C1 segment of cervical spinal cord (tissue), 14 donors: ENCODE measurements around the gene GRID2IP.
"Not testable (repeated sequence)": the region's sequence is repeated elsewhere in the genome, so short reads cannot be mapped to it uniquely, and the experiment has no call there.

ENCODE experiments used
- DNase-seq, 14 donors: peaks; one replicate each; lab custom pipeline; 2025; lab: John Stamatoyannopoulos, UW

The GRID2IP gene

GRCh38 chr7:6489612-6490011 is 61.6 kb downstream of the GRID2IP start:
- DNase-seq, result no peak

GRCh38 chr7:6487184-6487545 is 64.1 kb downstream of the GRID2IP start:
- DNase-seq, result no peak

- DNase-seq, result no peak
Measured at GRCh38 chr7:6486438-6487183, 64.7 kb downstream of the GRID2IP start.

- no peak for DNase-seq
Measured at GRCh38 chr7:6482743-6483119, 68.5 kb downstream of the GRID2IP start.

GRCh38 chr7:6482307-6482706 is 69.0 kb downstream of the GRID2IP start:
- no peak for DNase-seq

- no peak for DNase-seq
Measured at GRCh38 chr7:6481445-6481844, 69.8 kb downstream of the GRID2IP start.

GRCh38 chr7:6480323-6480660 is 71.0 kb downstream of the GRID2IP start:
- no peak for DNase-seq

GRCh38 chr7:6479067-6479466 is 72.2 kb downstream of the GRID2IP start:
- DNase-seq, result no peak

GRCh38 chr7:6478186-6478585 is 73.1 kb downstream of the GRID2IP start:
- no peak for DNase-seq

- no peak for DNase-seq
Measured at GRCh38 chr7:6477318-6477660, 74.0 kb downstream of the GRID2IP start.

- DNase-seq, result peak in 1 of 14 donors; percentile 1
Measured at GRCh38 chr7:6476596-6477317, 74.5 kb downstream of the GRID2IP start.

- DNase-seq, result no peak
Measured at GRCh38 chr7:6475433-6476186, 75.7 kb downstream of the GRID2IP start.

- DNase-seq, result no peak
Measured at GRCh38 chr7:6465862-6466261, 85.4 kb downstream of the GRID2IP start.

- not testable (repeated sequence) for DNase-seq
Measured at GRCh38 chr7:6463609-6464008, 87.7 kb downstream of the GRID2IP start.

GRCh38 chr7:6461946-6462550 is 89.2 kb downstream of the GRID2IP start:
- DNase-seq, result no peak

GRCh38 chr7:6460990-6461584 is 90.2 kb downstream of the GRID2IP start:
- no peak for DNase-seq

- no peak for DNase-seq
Measured at GRCh38 chr7:6460303-6460702, 91.0 kb downstream of the GRID2IP start.

- not testable (repeated sequence) for DNase-seq
Measured at GRCh38 chr7:6458676-6459075, 92.6 kb downstream of the GRID2IP start.

- DNase-seq, result no peak
Measured at GRCh38 chr7:6453734-6454133, 97.5 kb downstream of the GRID2IP start.

GRCh38 chr7:6451224-6451705 is 100.0 kb downstream of the GRID2IP start:
- no peak for DNase-seq

- not testable (repeated sequence) for DNase-seq
Measured at GRCh38 chr7:6450591-6450990, 100.7 kb downstream of the GRID2IP start.

- DNase-seq, result not testable (repeated sequence)
Measured at GRCh38 chr7:6449884-6450283, 101.4 kb downstream of the GRID2IP start.
